NB4 (cell line): ENCODE measurements around the gene BCAR3.

ENCODE experiments used
- CTCF ChIP-seq: IDR thresholded peaks from one replicate; pipeline ENCODE4 v1.5.1; 2012; ENCODE audit warnings: low read depth, low read length
- POLR2A ChIP-seq: IDR thresholded peaks from 2 replicates; pipeline ENCODE4 v1.6.1; 2011; ENCODE audit warnings: mild to moderate bottlenecking; ENCODE audit not compliant: insufficient read length; ENCODE audit errors: extremely low read depth

DNA sequence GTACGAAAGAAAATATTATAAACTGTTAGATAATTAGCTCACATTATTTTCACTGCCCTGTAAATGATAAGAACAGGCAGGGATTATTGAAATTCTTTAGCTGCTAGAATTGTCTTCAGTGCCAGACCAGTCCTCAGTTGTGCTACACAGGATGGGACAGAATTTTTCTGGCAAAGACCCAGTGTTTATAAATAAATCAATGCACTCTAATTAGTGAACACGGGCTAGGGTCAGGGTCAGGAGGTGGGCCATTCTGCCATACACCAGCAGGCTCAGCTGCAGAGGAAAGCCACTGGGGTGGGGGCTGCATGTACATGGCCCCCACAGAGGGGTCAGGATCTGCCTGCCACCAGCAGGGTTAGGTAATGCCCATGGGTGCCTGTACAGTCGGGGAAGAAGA, 6.4 kb downstream of the BCAR3 start:
- TF ChIP-seq POLR2A (no peak), CTCF (no peak)
